Naive thymus-derived CD8-positive, alpha-beta T cell (primary cell): ENCODE data around the gene OCA2. TPM values are rescaled to one million over a fixed set of nuclear protein-coding genes. Genes with fewer than 3 reads are reported as not detected.

ENCODE experiments used
- ATAC-seq, 2 donors: fragments of 150-1000 bp; cut with Tn5 transposase in 1 of 2; sonication (Bioruptor Pico), chemical (Tn5 transposase) in 1 of 2; 1 replicate in 1 of 2; 2 replicates in 1 of 2; pipeline ENCODE4 v1.10.0; 2021; ENCODE audit warnings: mild to moderate bottlenecking in 2 of 2, moderate library complexity in 2 of 2
- POLR2A ChIA-PET: fragments of 350-600 bp; sonication (Branson Sonifier 250); formaldehyde crosslinking; loops from one replicate; lab custom pipeline; 2021; ENCODE audit warnings: antibody characterized with exemption; lab: Charles Lee
- DNase-seq, 10 donors: peaks; one replicate each; pipeline versions ENCODE4 v3.0.0 to v3.0.0-alpha.2; 2020 to 2022
- H3K27ac Mint-ChIP-seq, 10 donors: one replicate each; pipeline ENCODE4 v1.8.0; 2020 to 2022; ENCODE audit warnings: mild to moderate bottlenecking in 10 of 10, mixed read lengths in 10 of 10, moderate library complexity in 4 of 10, inconsistent platforms in 1 of 10
- H3K27me3 Mint-ChIP-seq, 5 donors: one replicate each; pipeline ENCODE4 v1.8.0; 2021 to 2022; ENCODE audit warnings: mixed read lengths in 5 of 5
- H3K36me3 Mint-ChIP-seq, 3 donors: one replicate each; pipeline ENCODE4 v1.8.0; 2020 to 2022; ENCODE audit warnings: mixed read lengths in 3 of 3, mild to moderate bottlenecking in 2 of 3, inconsistent platforms in 1 of 3
- H3K4me1 Mint-ChIP-seq, 4 donors: one replicate each; pipeline ENCODE4 v1.8.0; 2021 to 2022; ENCODE audit warnings: mixed read lengths in 4 of 4
- H3K4me3 Mint-ChIP-seq, 10 donors: one replicate each; pipeline ENCODE4 v1.8.0; 2020 to 2022; ENCODE audit warnings: mild to moderate bottlenecking in 10 of 10, mixed read lengths in 10 of 10, moderate library complexity in 6 of 10, inconsistent platforms in 1 of 10
- H3K9me3 Mint-ChIP-seq, 9 donors: one replicate each; pipeline ENCODE4 v1.8.0; 2020 to 2022; ENCODE audit warnings: mixed read lengths in 9 of 9, mild to moderate bottlenecking in 3 of 9, inconsistent platforms in 1 of 9, moderate library complexity in 1 of 9
- polyA plus RNA-seq, 3 donors: library from polyadenylated mRNA; unstranded; fragments of 300-500 nt; fragmentation: Illumina TruSeq; gene quantifications; one replicate each; pipeline ENCODE4 v1.2.3, GENCODE V29; 2021
- total RNA-seq, 8 experiments: library from RNA in 2 of 8; stranded (reverse) in 2 of 8; gene quantifications; one replicate each; pipeline ENCODE4 v1.2.3 and lab custom pipeline; 2021 to 2026

The OCA2 gene
- total and polyA plus RNA-seq, 5 experiments from 2014 or later, result not detected

DNA sequence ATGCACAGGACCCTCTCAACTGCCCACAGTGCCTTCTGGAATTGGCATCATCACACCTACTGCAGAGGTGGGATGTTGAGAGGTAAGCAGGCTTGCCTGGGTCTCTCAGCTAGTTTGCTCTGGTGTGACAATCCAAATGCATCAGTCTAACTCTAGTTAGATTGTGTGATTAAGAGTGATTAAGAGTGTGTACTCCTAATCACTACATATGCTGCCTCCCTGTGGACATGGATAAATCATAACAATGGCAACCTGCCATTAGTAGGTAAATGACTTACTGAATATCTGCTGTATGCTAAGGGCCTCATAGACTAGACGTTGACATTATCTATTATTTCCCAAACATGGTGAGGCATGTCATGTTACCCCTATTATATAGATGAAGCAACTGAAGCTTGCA is 342.1 kb downstream of the OCA2 start:
- POLR2A ChIA-PET, result no interaction called here
- Mint-ChIP-seq H3K27ac (no peak overlapping the region), H3K4me3 (no peak overlapping the region), H3K9me3 (peaks cover 0 to 11% (median 2%) of the 10 kb centered on the region in 9 donors), H3K27me3 (peaks cover 0 to 3% (median 0%) of the 10 kb centered on the region in 5 donors), H3K4me1 (no peaks in the 10 kb centered on the region), H3K36me3 (peaks cover 0 to 5% (median 0%) of the 10 kb centered on the region in 3 donors)
- ATAC-seq, result no peak
- DNase-seq, result no peak

DNA sequence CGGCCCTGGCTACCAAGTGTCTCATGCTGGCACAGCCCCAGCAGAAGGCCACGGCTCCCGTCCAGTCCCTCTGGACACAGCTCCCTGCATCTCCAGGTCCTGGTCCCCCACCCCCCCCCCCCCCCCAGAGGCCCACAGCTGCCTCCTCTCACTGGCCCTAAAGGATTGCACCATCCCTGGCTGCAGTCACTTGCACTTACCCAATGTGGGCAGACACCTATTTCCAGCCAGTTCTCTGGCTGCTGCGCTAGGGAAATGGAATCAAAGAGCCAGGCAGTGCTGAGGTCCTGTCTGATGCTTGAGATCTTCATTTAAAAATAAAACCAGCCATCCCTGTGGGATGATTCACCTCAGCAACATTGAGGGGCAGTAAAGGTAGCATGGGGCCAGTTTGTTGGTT is 346.4 kb downstream of the OCA2 start:
- Mint-ChIP-seq H3K27ac (no peak overlapping the region), H3K27me3 (no peaks in the 10 kb centered on the region), H3K4me3 (no peak overlapping the region), H3K4me1 (no peaks in the 10 kb centered on the region), H3K36me3 (peaks cover 0 to 2% (median 0%) of the 10 kb centered on the region in 3 donors), H3K9me3 (peaks cover 0 to 7% (median 0%) of the 10 kb centered on the region in 9 donors)
- ATAC-seq (no peak), DNase-seq (no peak)
- POLR2A ChIA-PET, result no interaction called here

DNA sequence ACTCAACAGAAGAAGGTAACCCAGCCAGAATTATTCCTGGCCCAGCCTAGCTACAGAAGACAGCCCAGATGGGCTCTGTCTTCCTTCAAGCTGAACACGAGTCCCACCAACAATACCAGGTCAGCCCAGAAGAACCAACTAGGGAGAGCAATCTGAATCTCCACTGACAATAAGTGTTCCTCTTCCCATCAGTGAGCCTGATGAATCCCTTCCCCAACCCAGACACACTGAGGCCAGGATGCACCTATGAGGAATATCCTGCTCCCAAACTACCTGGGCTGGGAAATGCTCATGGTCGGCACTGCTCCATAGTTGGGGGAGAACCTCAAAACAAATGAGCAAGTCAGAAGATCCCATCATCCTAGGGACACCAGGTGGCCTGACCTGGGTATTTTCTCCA is 351.1 kb downstream of the OCA2 start:
- no peak overlapping the region for H3K27ac Mint-ChIP-seq
- no peak for ATAC-seq
- H3K27me3 Mint-ChIP-seq, result peaks cover 0 to 13% (median 0%) of the 10 kb centered on the region in 5 donors
- no peak for DNase-seq
- POLR2A ChIA-PET, result no interaction called here
- no peaks in the 10 kb centered on the region for H3K4me1 Mint-ChIP-seq
- no peak overlapping the region for H3K4me3 Mint-ChIP-seq
- H3K9me3 Mint-ChIP-seq, result peaks cover 0 to 11% (median 0%) of the 10 kb centered on the region in 9 donors
- H3K36me3 Mint-ChIP-seq, result no peaks in the 10 kb centered on the region

DNA sequence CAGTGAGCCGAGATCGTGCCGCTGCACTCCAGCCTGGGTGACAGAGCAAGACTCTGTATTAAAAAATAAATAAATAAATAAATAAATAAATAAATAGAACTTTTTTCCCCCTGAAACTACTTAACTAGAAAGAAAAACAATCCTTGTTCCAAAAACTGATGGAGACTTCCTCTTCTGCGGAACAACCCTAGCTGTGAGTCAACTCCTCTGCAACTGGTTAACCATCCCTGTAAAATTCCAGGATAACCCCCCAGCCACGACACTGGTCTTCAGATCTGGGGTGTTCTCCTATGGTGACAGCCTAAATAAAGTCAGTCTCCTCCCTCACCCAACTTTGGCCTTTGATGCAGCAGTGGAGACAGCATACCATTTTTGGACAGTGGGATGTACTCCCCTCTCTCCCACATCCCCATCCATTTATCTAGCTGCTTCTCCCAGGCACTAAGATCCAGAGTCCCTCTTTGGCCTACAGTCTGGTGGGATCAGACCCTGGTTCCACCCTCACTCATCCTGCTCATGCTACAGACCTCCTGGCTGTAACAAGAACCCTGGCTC is 352.6 kb downstream of the OCA2 start:
- Mint-ChIP-seq H3K9me3 (peaks cover 0 to 11% (median 0%) of the 10 kb centered on the region in 9 donors), H3K36me3 (no peaks in the 10 kb centered on the region), H3K27ac (no peak overlapping the region), H3K4me1 (no peaks in the 10 kb centered on the region), H3K27me3 (peaks cover 0 to 13% (median 0%) of the 10 kb centered on the region in 5 donors), H3K4me3 (no peak overlapping the region)
- POLR2A ChIA-PET, result no interaction called here
- ATAC-seq (no peak), DNase-seq (no peak)

DNA sequence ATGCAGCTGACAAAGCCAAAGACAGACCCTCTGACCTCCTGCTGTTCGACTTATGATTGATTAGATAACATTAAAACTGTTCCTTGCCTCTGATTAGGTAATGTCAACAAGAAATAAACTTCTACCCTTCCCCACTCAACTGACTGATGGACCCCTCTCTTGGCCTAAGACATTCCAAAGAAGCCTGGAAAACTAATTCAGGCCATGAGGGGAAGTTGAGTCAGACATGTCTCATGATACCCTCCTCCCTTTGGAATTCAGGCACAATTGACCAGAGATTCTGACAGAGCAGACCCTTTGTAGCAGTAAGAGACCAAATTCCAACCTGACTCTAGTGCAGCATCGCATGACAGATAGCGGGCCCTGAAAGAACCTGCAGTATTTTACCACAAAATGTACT is 354.5 kb downstream of the OCA2 start:
- DNase-seq, result no peak
- H3K27me3 Mint-ChIP-seq, result peaks cover 0 to 13% (median 0%) of the 10 kb centered on the region in 5 donors
- H3K4me3 Mint-ChIP-seq, result no peak overlapping the region
- H3K27ac Mint-ChIP-seq, result no peak overlapping the region
- H3K4me1 Mint-ChIP-seq, result no peaks in the 10 kb centered on the region
- POLR2A ChIA-PET, result no interaction called here
- no peaks in the 10 kb centered on the region for H3K36me3 Mint-ChIP-seq
- no peak for ATAC-seq
- peaks cover 0 to 14% (median 2%) of the 10 kb centered on the region in 9 donors for H3K9me3 Mint-ChIP-seq

DNA sequence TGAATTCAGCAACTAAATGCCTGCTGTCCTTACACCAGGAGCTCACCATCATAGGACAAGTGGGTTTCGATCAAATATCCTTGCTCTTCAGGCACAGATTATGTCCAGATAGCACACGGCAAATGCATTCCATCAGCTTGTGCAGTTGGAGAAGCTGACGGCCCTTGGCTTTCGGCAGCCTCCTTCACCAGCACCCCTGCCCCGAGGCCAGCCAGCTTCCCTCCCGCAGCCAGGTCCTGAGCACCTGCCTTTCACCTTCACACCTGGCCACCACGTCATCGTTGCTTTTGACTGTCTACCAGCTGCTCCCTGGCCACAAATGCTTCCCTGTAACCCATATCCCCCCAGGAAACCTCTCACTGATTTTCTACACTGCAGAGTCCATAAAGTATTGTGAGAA is 355.5 kb downstream of the OCA2 start:
- H3K4me1 Mint-ChIP-seq, result no peaks in the 10 kb centered on the region
- no peak overlapping the region for H3K4me3 Mint-ChIP-seq
- peaks cover 0 to 14% (median 2%) of the 10 kb centered on the region in 9 donors for H3K9me3 Mint-ChIP-seq
- DNase-seq (no peak), ATAC-seq (no peak)
- H3K36me3 Mint-ChIP-seq, result no peaks in the 10 kb centered on the region
- H3K27ac Mint-ChIP-seq, result peak overlapping the region in 1 of 10 donors; percentile 46
- H3K27me3 Mint-ChIP-seq, result peaks cover 0 to 13% (median 0%) of the 10 kb centered on the region in 5 donors
- POLR2A ChIA-PET, result no interaction called here

DNA sequence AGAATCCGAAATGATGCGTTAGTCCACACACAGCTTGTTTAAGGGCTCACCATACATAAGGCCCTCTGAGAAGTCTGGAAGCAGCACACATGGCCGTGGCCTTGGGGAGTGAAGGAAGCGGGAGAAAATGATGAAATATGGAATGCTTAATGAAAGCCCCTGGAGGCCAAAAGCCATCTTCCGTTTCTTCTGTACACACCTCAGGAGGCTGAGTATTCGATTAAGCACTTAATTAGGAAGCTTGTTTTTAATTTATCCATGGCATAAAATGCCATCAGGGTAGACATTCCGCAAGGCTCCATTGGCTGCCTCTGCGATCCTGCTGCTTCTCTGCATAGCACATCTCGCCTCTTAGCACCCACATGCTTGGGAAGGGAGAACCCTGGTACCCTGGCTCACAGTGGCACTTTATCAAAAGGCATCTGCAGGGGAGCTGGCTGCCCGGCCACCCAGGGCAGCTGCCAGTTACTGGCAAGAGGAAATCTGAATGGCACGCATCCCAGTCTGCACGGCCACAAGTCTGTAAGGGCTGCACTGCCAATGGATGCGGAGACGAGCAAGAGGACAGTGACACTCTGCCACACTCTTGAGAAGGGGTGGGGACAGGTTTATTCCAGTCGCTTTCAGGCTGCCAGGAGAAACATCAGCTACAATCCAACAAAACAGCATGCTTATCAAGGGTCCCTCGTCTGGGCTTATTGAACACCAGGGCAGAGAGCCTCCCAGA is 356.2 kb downstream of the OCA2 start:
- Mint-ChIP-seq H3K27me3 (peaks cover 0 to 13% (median 0%) of the 10 kb centered on the region in 5 donors), H3K4me1 (no peaks in the 10 kb centered on the region), H3K27ac (no peak overlapping the region), H3K9me3 (peaks cover 0 to 17% (median 4%) of the 10 kb centered on the region in 9 donors), H3K36me3 (no peaks in the 10 kb centered on the region), H3K4me3 (no peak overlapping the region)
- no peak for DNase-seq
- POLR2A ChIA-PET, result no interaction called here
- no peak for ATAC-seq

DNA sequence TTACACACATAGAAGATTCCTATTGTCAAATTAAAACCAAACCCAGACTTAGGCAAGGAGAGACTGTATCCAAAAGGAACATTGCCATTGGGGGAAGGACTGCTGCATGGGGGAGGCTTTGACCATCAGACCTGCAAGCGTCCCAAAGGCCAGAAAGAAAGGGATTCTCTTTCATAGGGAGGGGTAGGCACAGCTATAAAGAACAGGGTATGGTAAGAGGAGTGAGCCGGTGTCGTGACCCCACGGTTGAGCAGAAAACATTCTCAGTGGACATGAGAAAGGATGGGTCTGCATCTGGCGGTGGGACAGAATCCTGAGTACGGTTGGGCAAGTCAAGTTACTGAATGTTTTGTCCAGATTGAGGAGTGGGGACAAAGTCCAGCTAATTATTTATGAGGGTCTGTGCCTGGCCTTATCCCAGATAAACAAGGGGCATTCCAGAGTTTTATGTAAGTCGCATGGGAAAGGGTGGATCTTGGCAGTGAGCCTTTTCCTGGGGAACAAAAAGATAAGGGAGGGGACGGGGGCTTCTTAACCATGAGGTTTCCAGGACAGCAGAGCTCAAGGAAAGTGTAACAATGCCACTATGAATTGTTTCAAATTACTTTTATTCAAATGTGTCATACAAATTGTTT is 357.8 kb downstream of the OCA2 start:
- Mint-ChIP-seq H3K36me3 (no peaks in the 10 kb centered on the region), H3K27me3 (peaks cover 0 to 9% (median 0%) of the 10 kb centered on the region in 5 donors), H3K27ac (no peak overlapping the region), H3K9me3 (peaks cover 0 to 20% (median 11%) of the 10 kb centered on the region in 9 donors), H3K4me3 (no peak overlapping the region), H3K4me1 (no peaks in the 10 kb centered on the region)
- POLR2A ChIA-PET, result no interaction called here
- ATAC-seq, result no peak
- no peak for DNase-seq

DNA sequence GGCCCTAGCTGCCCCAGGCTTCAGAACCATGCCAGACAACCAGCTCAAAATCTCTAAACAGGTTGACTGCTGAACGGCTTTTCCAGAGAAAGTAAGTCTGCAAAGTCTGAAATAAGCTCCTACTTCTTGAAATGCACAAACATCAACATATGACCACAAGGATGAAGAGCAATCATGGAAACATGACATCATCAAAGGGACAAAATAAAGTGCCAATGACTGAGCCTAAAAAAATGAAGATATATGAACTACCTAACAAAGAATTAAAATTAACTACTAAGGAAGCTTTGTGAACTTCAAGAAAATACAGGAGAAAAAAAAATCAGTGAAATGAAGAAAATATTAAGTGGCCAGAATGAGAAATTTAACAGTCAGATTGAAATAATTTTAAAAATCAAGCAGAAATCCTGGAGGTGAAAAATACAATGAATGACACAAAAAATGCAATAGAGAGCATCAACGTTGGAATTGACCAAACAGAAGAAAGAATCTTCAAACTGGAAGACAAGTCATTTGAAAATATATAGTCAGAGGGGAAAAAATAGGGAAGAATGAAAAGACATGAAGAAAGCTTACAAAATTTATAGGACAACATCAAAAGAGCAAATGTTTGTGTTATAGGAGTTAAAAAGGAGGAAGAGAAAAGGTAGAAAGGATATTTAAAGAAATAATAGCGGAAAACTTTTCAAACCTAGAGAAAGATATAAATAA is 364.2 kb downstream of the OCA2 start:
- H3K9me3 Mint-ChIP-seq, result peaks cover 5 to 58% (median 30%) of the 10 kb centered on the region in 9 donors
- POLR2A ChIA-PET, result no interaction called here
- peaks cover 0 to 12% (median 0%) of the 10 kb centered on the region in 3 donors for H3K36me3 Mint-ChIP-seq
- no peak overlapping the region for H3K27ac Mint-ChIP-seq
- H3K27me3 Mint-ChIP-seq, result peaks cover 0 to 3% (median 0%) of the 10 kb centered on the region in 5 donors
- no peaks in the 10 kb centered on the region for H3K4me1 Mint-ChIP-seq
- H3K4me3 Mint-ChIP-seq, result no peak overlapping the region
- no peak for DNase-seq
- no peak for ATAC-seq

DNA sequence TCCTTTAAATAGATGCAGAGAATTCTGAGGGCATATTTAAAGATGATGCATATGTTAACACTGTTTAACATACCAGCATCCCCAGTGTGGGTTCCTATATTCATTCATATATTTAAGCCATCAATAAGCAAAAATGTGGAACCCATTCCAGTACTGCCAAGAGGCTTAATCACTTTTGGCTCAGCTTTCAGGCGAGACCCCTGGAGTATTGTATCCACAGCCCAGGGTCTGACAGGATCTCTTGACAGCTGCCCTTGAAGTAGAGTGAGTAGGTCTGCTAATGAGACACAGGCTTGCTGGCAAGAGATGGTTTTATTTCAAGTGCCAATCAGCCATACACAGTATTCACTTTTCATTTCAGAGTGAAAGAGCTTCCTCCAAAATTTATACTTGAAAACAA is 367.3 kb downstream of the OCA2 start:
- Mint-ChIP-seq H3K36me3 (peaks cover 0 to 12% (median 0%) of the 10 kb centered on the region in 3 donors), H3K27ac (no peak overlapping the region), H3K9me3 (peaks cover under 1 to 62% (median 23%) of the 10 kb centered on the region in 9 donors), H3K4me3 (no peak overlapping the region), H3K4me1 (no peaks in the 10 kb centered on the region), H3K27me3 (peaks cover 0 to 3% (median 0%) of the 10 kb centered on the region in 5 donors)
- no peak for ATAC-seq
- DNase-seq, result no peak
- POLR2A ChIA-PET, result no interaction called here

DNA sequence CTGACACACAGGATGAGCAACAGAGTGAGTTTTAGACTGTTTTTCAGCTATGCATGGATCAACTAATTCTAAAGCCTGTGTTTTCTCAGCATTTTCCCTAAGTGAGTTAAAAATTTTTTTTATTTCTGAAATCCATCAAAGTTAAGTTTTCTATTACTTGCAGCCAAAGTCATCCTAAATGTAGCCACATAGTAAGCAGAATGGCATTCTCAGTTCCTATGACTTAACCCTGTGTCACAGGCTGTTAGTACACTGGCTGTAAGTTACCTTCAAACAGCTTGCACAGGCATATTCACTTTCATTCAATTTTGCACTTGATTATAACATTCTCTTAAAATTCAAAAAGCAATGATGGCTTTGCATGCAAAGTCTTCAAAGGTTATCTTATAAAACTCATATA is 368.2 kb downstream of the OCA2 start:
- Mint-ChIP-seq H3K27me3 (peaks cover 0 to 3% (median 0%) of the 10 kb centered on the region in 5 donors), H3K4me1 (no peaks in the 10 kb centered on the region)
- POLR2A ChIA-PET, result no interaction called here

DNA sequence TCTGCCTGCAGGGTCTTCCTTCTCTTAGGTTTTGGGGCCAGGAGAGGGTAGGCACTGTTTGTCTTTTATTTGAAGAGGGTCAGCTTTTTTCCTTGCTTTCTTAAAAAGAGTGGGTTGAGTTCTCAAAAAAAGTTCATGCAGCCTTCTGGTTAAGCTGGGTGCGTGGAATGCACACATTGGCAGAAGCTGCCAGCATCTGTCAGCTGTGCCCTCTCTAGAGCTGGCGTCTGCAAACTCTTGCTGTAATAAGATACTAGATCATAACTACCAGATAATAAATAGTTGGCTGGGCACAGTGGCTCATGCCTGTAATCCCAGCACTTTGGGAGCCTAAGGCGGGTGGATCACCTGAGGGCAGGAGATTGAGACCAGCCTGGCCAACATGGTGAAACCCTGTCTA is 373.4 kb downstream of the OCA2 start:
- Mint-ChIP-seq H3K4me3 (no peak overlapping the region), H3K4me1 (no peaks in the 10 kb centered on the region), H3K27ac (no peak overlapping the region), H3K9me3 (peaks cover 0 to 17% (median 2%) of the 10 kb centered on the region in 9 donors), H3K36me3 (no peaks in the 10 kb centered on the region), H3K27me3 (peaks cover 0 to 14% (median 3%) of the 10 kb centered on the region in 5 donors)
- POLR2A ChIA-PET, result no interaction called here
- ATAC-seq (no peak), DNase-seq (no peak)

More for the DNA sequence above, 368.2 kb downstream of the OCA2 start:
- H3K27ac Mint-ChIP-seq, result no peak overlapping the region
- ATAC-seq (no peak), DNase-seq (no peak)
- H3K4me3 Mint-ChIP-seq, result no peak overlapping the region
- H3K9me3 Mint-ChIP-seq, result peaks cover 0 to 54% (median 18%) of the 10 kb centered on the region in 9 donors
- H3K36me3 Mint-ChIP-seq, result peaks cover 0 to 12% (median 0%) of the 10 kb centered on the region in 3 donors
